Measurements from ENCODE around the gene ADAM12.
"Not testable (repeated sequence)": the region's sequence is repeated elsewhere in the genome, so short reads cannot be mapped to it uniquely, and the experiment has no call there.

Gene ADAM12

DNA sequence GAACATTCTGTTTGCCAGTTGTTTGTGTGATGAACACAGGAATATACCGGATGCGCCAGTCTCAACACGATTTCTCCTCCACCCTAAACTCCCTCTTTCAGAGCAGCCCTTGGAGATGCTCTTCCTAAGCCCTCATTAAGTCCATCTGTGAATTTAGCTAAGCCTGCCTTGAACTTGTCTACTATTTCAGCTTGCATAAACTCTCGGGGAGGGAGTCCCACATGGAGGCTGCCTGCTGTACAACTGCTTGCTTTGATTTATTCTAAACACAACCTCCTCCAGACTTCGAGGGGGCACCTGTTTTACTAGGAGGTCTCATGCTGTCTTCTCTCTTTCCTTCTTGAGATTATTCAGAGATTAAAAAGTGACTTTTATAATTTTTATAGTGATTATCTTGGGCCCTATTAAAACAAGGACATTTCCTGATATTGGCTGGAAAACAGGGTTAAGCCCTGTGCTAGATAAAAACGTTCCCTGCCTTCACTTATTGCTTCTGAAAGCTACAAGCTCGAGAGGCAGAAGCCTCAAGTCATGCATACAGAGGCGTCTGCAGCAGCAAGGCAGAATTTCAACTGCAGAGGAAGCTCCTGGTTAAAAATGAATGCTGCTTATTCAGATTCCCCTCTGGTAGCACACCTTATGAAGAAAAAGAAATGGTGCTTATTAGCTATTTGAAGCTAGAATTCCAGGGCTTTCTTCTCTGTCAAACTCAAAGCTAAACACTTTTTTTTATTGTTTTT is 317.6 kb downstream of the ADAM12 start:
- no peak for DNase-seq

DNA sequence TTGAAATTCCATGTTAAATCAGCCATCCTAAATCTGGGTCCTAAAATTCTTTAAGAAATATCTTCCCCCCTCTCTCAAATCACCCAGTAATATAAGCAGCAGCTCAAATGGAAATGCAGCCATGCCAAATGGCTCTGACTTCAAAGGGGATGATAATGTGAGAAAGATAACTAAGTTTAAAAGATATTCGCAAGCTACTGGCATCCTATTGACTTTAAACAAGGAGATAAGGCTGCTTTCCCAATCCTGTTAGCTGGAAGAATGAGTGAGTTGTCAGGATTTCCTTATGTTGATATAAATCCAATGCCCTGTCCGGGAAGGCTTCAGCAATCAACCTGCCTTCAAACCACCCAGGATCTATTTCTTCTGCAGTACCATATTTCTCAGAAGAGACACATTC is 320.0 kb downstream of the ADAM12 start:
- no peak for DNase-seq

DNA sequence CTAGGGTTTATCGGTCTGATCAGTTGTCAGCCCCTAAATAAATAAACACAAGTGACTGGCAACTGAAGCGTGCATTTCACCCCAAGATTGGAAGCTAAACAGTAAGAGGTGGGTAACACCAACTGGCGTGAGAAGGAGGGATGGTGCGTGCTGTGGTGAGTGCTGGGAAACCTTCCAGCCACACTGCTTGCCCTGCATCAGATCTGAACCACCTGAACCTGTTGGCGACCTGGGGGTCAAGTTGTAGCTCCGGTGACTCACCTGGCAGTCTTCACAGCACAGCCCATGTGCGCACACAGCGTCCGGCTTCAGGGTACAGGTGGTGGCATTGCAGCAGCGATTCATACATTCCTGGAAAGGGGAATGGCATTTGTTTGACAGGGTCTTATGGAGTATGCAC is 321.8 kb downstream of the ADAM12 start:
- no peak for DNase-seq

DNA sequence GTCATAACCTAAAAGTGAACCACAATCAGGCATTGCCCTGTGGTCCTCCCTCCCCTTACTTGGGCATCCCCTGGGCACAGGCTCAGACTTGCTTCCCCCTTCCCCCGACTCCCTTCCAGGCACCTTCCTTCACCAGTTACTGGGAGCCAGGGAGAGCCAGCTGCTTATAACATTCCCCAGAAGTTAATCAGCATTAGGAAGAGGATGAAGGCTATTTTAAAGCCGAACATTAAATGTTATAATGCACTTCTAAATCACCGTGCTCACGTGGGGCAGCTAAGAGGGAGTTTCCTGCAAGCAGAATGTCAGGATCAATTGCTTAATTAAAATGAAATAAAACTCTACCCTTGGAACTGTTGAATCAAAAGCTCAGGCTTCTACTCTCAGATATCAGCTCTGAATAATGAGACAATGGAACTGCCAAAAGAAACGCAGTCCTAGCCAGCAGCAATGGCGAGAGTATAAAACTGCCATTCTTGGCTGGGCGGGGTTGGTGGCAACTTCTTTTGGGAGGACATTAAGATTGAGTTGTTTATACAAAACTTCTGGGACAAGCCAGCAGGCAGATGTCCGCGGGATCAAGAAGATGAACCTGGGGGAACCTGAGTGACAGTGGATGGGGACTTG is 322.4 kb downstream of the ADAM12 start:
- DNase-seq = no peak

DNA sequence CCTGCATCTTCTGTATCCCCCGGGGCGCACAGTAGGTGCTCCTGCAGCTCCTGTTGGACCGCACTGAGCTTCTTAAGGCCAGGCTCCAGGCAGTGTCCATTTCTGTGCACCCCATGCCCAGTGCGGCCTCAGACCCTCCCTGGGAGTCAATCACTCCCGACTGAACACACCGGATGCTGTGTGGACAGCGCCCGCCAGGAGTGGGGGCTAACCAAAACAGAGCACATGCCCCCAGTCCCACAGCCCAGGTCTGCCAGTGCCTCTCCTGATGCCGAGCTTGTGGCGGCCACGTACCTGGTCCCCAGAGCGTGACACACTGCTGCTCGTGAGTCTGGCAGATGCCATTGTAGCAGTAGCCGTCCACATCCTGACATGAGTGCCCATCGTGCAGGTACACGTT is 323.8 kb downstream of the ADAM12 start:
- no peak for DNase-seq

DNA sequence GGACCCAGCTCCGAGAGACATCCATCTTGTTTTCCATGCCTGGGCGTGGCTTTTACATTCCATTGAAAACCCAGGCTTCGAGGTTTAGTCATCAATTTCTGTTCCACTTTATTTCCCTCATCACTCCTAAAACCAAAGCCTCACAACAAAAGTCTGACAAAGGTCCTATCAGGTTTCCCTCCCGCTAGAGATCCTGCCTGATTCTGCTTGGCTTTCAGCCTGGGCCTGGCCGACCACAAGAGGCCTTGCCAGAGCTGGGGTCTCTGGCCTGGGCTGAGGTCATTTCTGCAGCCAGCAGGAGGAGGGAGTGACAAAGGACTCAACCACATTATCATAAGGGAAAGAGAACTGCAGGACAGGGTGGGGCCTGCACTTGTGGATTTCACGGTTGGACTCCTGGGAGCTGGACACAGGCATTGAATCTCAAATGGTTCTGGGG is 324.9 kb downstream of the ADAM12 start:
- no peak for DNase-seq

DNA sequence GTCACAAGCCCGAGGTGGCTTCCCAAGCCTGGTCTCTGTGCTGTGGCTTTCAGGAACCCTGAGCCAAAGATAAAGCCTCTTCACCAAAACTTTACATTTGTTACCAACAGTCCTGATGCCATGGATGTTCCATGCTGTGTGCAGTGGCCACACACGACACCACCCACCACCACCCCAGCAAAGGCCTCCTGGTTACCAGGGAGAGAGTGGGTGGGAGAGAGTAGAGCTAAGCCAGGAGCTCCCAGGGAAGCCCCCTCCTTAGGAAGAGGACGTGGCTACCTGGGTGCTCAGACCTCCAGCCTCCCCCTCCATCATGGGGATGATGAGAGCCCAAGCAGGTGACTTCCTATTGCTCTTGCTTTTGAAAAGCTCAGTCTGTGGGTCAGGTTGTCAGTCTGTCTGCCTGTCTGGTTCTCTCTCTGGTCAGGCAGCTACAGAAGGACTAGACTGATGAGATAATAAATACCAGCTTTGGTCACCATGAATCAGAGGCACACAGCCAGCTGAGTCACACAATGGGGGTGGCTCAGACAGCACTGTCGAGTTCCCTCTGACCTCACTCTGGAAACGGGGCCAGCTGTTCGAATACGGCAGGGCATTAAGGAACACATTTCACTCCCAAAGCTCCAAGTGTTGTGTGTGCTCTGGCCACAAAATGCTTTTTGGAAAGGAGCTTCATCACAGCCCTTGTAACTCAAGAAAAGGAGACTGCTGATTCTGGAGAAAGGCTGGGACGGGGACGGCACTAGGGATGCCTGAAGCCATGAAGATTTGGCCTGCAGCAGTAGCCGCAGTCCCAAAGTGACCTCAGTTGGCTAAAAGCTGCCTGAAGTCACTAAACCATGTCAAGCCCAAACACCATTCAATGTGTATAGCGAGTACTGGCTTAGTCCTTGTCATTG is 325.9 kb downstream of the ADAM12 start:
- DNase-seq = no peak

DNA sequence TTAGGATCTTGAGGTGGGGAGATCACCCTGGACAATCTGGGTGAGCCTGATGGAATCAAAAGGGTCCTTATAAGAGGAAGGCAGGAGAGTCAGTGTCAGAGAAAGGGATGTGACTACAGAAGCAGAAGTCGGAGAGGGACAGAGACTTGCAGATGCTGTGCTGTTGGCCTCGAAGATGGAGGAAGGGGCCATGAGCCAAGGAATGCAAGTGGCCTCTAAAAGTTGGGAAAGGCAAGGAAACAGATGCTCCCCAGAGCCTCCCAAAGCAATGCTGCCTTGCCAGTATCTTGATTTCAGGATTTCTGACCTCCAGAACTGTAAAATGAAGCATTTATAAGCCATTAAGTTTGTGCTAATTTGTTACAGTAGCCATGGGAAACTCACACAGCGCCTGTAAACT is 326.8 kb downstream of the ADAM12 start:
- no peak for DNase-seq

DNA sequence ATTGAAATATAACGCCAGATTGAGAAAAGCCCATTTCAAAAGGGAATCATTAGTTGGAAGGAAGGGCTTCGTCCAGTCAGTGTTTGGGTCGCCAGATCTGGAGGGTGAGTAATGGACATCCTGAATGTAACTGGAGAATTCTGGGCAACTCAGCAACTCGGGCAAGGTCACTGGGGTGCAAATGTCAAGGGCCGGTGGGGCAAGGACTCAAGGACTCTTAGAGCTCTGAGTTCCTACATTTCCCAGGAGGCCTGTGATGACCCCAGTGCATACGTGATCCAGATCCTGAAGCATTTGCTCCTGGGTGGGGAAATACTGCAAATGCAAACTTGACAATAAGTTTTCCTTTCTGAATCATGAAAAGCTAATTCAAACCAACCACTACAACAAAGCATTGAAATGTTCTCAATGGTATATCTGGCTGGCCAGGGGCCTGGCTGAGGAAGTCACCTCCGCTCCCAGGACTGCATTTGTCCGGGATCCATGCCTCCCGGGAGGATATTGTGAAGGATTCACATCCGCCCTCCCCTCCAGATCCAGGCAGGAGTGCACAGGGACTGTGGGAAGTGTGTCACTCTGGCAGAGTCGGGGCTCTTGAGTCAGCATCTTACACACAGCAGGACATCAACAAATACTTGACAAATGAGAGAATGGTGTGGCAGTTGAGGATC is 327.9 kb downstream of the ADAM12 start:
- DNase-seq = no peak

DNA sequence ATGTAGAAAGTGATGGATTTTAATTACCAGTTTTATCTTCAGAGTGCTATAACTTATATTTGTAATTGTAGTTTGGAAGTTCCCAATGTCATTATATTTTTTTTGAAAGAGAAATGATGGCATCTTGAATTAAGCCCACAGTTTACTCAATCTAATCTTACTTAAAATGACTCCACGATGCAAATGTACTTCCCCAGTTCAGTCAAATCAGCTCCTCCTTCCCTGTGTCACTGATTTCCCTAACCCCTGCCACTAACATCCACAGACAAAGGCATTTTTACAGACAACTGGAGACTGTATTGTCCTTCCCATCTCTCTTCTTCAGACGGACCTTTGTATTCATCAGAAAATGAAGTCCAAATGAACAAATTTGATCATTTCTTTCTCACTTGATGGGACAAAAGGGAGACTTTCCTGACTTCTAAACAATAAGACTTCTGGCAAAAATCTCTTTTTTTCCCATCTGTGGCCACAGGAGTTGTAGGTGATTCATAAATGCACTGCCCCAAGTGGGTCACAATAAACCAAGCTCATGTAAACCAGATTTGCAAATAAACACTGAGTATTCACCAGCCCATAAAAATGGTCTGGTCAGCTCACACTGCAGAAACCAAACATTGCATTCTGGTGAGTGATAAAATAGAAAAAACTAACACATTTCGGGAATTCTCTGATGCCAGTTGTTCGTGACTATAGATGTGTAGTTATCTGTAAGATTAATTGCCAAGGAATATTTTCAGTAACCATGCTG is 329.0 kb downstream of the ADAM12 start:
- no peak for DNase-seq

DNA sequence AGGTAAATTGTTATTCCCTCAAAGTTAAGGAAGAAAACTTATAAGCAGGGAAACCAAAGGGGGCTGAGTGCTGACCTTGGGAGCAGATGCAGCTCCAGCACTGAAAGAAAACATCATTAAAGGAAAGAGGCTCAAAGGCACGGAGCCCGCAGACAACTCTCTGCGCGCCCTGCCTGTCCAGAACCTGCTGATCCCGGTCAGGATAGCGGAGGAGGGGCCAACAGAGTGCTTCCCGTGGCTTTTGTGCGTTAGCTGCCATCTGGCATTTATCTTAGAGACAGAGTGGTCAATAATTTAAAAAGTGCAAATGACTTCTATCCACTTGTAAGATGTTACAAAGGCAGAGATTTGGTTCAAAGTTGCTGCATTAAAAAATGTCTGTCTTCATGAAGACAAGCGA is 329.8 kb downstream of the ADAM12 start:
- no peak for DNase-seq

DNA sequence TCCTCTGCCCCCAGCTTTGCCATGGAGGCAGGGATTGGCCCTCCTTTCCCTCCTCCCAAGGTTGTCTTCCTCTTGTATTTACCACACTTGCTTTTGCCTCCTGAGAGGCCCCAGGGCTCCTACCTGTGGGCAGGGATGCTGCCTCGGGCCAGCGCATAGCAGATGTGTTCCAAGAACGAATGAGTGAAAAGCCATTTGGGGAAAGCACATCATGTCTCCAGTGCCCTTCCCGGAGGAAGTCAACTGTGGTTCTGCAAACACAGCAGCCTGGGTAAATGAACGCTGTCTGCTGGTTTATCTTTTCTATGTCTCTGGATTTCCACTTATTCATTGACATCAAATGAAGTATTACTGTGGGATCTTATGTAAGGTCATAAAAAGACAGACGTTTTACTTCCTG is 330.2 kb downstream of the ADAM12 start:
- no peak for DNase-seq

DNA sequence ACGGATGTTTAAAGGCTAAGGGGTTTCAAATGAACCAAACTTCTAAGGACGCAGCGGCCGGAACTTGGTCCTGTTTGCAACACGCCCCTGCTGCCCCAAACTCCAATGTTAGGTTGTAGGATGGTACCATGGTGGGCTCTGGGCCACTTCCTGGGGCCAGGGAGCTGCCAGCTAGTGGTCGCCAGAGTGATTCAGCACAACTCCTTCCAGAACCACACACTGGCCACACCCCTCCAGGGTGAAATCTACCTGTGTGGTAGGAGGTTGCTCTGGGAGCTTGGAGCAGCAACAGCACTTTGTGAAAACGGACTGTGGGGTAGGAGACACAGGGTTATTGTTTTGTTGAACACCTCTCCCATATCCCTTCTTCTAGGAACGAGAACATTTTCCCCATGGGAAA is 330.8 kb downstream of the ADAM12 start:
- DNase-seq = no peak

DNA sequence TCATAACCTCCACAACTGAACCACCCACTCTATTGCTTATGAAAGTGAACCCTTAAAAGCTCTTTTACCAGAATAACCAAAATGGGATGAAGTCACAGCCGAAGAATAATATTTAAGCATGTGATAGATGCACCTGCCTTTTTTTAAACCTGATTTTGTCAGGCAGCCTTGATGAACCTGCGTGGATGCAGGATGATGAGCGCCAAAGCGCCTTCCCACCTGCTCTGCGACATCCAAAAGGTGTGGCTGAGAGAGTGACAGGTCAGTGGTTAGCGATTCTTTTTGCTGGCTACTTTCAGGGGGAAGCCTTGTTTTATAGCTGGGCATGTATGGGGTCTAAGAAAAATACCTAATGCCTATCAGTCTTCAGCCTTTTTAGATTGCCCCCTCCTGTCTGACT is 334.1 kb downstream of the ADAM12 start:
- no peak for DNase-seq

DNA sequence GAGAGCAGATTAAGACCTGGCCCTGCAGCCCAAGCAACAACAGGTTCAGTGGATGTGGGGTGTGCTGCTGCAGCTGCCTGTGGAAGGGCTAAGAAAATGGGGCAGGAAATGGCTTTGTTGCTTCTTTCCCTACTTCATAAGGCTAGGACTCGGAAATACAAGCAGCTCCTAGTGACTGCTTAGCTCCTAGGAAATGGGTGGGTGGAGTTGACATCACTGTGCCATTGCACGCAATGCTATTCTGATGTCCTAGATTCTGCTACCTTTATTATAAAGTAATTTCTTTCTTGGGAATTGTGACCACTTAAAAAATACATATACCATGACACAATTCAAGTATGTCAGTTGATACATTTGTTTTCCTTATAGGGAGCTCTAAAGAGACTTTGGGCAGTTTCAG is 336.1 kb downstream of the ADAM12 start:
- no peak for DNase-seq

DNA sequence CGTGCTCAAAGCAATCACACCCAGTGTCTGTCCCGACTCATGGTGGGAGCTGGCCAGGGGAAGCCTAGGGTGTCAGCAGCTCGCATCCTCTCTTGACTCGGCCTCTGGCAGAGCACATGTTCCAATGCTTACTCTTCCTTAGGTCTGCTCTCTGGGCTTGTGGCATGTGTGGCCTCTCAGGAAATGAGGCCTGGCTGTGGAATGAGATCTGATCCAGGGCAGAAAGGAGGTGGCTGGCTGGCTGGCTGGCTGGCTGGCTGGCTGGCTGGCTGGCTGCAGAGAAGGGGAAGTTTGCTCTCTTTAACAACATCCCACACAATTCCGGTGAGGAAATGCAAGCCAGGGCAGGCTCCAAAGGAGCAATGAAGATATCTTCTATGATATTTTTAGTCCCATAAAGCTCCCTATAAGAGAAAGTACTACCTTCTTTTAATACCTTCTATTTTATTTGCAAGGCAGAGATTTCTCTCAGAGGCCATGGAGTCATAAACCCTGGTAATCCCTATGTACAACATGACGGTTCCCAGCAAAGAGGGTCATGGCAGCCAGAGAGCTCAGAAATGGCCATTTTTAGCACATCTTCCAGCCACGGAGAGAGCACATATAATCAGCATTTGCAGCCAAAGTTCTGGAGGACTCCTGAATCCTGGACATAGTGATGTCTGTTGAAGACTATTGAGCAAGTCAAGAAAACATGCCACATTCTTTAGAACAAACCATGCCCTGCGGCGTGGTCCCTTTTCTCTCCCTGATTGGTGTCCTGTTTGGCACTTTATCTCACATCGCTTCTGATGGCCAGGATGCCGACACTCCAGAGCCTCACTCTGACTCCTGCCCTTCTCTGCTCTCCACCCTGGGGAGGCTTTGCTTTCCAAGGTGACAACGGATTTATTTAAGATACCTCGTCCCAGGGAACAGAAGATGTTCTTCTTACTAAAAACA is 338.2 kb downstream of the ADAM12 start:
- no peak for DNase-seq

DNA sequence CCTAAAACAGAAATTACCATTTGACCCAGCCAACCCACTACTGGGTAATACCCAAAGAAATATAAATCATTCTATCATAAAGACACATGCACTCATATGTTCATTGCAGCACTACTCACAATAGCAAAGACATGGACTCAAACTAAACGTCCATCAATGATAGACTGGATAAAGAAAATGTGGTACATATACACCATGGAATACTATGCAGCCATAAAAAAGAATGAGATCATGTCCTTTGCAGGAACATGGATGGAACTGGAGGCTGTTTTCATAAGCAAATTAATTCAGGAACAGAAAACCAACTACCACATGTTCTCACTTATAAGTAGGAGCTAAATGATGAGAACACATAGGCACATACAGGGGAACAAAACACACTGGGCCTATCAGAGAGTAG is 340.5 kb downstream of the ADAM12 start:
- not testable (repeated sequence) for DNase-seq

DNA sequence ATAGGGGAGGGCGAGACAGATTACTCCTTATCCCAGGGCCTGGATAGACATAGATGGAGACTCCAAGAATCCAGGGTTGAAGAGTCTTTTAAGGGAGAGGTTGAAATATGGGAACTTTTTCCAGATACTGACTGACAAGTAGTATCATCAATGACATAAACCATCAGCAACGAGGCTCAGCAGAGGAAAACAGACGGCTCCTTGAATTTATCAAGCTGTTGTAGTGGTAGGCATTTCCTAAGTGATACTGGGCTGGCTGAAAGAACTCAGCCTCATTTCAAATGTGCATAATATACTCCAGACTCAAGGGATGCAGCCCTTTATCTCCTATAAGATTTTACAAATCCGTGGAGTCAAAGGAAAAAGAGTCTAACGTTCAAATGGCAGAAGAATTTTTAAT is 341.4 kb downstream of the ADAM12 start:
- no peak for DNase-seq

DNA sequence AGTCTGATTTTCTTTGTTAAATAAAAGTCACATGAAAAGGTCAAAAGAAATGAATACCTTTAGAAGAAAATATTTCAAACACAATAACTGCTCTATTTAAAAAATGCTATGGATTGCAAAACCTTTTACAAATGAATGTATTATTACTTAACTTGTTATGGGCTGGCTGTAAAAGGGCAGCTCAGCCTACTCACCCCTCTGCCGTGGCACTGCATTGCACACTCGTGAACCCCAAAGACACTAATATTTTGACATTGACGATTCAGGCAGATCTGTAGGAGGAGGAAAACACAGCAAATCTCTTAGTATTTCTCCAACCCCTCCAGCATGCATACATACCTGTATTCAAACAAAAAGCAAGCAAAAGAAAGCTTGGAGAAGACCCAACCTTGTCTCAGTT is 342.4 kb downstream of the ADAM12 start:
- no peak for DNase-seq

DNA sequence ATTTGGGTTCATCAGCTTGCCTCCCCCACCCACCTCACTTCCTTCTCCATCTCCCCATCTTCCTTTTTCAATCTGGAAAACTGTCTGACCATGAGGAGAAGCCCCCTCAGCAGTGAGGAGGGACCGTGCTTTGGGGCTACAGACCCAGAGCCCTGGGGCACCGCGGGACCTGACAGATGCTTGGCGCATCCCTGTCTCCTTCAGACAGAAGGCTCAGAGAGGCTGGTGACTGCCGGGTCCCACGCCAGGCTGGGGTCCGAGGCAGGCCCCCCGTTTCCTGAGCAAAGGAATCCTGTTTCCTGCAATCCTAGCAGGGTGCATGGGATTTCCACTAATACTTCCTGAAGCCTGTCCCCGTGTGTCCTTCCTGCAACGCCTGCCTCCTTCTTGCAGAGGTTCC is 344.9 kb downstream of the ADAM12 start:
- DNase-seq = no peak

DNA sequence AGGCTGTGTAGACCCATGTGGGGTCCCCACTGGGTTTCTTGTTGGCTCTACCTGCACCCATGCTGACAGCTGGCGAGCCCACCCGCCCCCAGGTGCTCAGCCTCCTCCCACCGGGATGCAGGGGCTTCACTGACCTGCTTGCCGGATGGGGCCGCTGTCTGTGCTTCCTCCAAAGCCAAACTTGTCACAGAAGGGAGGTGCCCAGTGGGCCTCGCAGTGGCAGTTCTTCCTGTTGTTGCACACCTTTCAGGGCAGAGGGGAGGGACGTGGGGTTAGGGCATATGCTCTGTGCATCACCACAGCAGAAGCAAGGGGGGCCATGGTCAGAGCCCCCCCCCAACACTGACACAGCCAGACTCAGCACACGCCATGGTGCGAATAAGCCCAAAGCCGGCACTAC is 345.4 kb downstream of the ADAM12 start:
- DNase-seq = peak in 1 of 2 donors; percentile 17

Measured in CD4-positive, alpha-beta T cell treated with Interferon alpha-2 for 1 hour (primary cell).